Stimulated activated CD8-positive, alpha-beta memory T cell treated with anti-CD3 and anti-CD28 coated beads, Interleukin-15, amount 100 ng/mL, for 1 hour (primary cell): ENCODE measurements around the gene SUCLG2.

Experiments used
- DNase-seq: peaks from one replicate; pipeline ENCODE4 v3.0.0-alpha.2; 2020; ENCODE audit warnings: low read depth

SUCLG2 gene

DNA sequence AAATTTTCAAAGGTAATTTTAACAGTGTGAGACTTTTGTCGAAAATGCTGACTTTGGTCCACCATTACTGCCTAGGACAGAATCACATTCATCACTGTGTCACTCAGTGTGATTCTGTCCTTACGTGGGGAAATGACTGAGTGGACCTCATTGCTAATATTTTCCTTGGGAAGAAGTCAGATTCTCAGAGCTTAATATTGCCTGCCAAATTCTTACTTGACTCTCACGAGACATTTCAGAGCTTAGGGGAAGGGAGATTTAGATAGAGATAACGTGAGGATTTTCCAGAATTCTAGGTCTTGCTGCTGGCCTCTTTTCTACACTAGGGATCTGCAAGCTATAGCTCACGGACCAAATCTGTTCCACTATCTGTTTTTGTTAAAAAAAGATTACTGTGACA, 270.4 kb downstream of the SUCLG2 start:
- DNase-seq, result no peak

DNA sequence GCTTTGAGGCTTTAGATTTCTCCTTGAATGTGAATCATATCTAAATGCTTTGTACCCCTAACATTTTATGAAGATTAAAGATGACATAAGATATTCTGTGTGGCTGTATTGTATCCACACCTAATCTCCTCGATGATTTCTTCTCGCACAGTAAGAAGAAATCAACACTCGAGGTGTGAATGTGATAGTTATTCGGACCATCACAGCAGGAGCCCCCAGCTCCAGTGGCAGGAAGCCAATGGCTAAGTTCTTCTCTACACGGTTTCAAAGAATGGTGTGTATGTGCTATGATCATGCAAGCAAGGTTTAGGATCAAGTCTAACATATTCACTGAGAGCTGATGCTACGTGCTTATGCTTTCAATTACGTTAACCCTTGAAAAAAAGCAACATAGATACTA, 271.0 kb downstream of the SUCLG2 start:
- DNase-seq, result no peak

DNA sequence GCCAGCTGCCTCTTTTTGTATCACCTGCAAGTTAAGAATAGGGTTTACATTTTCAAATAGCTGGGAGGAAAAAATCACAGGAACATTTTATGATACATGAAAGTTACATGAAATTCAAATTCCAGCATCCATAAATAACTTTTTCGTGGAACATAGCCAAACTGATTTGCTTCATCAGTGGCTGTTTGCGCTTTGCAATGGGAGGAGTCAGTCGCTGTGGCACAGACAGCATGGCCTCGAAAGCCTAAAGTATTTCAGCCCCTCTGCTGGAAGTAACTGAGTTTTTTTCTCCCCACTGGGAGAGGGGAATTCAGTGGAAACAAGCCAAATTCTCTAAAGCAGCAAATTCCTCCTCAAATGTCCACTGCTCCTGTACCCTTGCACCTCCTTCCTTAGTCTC, 271.9 kb downstream of the SUCLG2 start:
- no peak for DNase-seq

DNA sequence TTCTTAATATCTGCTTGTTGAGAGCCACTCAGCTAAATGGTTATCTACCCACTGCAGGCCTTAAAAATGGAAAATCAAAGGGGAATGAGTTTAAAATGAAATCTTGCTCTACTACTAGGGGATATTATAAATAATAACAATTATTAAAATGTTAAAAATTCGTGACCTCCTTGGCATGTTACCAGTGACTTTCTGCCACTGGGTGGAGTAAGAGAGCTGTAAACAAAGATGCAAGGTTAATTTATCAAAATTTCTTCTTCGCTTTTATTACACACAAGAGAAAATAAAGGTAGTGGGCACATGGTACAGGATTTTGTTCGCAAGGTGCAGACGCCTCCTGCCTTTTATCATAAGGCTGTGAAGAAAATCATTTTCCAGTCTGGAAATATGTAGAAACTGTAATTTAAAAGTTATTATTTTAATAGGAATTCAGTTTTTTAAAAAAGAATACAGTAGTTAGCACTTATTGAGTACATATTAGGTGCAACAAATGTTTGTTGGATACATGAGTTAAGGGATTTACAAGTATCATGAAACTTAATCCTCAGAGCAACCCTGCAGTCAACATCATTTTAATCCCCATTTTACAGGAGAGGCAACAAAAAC, 272.6 kb downstream of the SUCLG2 start:
- no peak for DNase-seq

DNA sequence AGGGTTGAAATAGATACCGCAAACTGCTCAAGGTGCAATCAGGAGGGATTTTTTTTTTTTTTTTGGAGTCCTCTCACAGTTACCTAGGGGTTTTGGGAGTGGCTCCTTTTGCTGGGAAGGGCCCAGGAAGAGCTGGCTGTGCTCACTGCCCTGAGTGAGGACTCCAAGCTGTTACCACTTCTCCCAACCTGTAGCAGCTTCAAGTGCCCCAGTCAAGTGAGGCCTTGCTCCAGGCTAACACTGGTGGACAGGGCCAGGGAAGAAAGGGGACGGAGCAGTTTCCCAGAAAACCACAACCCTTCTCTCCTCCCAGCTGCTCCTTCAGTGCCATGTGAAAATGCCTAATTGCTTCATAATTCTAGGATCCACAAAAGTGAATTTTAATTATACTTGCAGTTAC, 274.3 kb downstream of the SUCLG2 start:
- DNase-seq, result no peak

DNA sequence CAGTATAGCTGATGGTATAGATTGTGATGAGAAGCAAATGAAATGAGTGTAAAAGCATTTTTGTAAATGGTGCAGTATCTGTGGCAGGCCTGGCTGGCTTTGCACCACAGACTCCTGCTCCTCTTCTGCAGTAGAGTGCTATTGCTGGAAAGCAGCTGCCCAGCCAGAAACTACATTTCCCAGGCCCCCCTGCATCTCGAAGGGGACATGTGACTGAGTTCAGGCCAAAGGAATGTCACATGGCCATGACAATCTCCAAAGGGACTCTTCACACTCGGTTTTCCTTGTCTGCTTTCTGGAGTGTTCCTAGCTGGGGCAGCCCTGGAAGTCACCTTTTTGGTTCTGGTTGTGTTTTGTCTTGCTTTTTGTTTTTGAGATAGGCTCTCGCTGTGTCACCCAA, 277.1 kb downstream of the SUCLG2 start:
- DNase-seq, result no peak

DNA sequence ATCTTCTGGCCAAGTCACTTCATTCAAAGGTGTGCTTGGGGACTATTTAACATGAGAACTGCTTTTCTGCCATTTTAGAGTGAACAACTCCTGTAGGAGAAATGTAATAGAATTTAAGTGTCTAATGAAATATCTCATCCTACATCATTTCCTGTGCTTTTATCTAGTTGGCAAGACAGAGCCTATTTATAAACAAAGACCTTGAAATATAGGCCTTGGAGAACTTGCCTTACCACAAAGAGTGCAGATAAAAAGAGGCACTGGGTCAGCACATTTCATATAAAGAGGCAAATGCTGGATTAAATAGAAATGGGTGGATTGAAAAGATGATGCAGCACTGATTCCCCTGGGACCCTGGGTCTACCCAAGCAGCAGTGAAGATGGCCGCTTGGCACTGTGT, 278.0 kb downstream of the SUCLG2 start:
- no peak for DNase-seq

DNA sequence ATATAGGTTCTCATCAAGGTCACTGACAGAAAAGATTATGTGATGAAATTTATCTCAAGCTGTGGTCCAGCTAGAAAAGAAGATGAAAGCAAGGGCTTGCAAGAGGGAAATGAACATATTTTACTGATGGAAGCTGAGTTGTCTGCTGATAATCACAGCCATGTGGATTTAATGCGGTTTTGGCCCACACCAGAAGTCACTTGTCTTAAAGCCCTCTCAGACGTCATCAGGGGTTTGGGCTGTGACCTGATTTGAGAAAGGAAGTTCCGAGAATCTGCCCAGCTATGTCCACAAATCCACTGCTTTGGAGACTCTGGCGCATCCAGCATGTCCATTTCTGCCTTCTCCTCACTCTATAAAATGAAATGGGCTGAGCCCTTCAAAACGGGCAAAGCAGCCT, 278.4 kb downstream of the SUCLG2 start:
- no peak for DNase-seq

DNA sequence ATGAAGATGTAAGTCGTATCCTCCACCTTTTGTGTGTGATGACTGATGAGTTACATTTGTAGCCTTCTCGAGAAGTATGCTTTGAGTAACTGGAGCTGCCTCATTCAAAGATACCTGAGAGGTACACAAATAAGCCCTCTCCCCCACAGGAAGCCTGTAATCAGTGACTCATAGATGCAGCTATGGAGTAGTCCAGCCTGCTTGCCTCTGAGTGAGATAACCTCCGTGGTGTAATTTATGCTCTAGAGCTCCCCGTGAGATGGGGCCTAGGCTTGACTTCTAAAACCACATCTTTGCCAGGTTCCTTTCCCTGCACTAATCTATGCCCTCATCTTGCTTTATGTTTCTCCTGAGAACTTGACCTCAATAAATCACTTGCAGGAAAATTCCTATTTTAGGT, 291.7 kb downstream of the SUCLG2 start:
- DNase-seq, result no peak

DNA sequence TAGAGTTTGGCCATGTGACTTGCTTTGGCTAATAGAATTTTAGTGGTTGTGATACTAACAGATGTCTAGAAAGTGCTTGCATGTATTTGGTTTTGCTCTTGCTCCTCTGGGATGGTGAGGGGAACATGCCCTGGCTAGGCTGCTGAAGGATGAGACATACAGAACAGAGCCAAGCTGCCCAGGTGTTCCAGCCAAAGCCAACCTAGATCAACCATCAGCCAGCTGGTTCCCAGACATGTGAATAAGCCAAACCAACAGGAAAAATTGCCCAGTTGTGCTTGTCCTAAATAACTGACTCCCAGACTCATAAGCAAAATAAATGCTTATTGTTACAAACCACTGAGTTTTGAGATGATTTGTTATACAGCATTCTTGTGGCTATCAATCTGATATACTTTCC, 292.6 kb downstream of the SUCLG2 start:
- DNase-seq, result no peak

DNA sequence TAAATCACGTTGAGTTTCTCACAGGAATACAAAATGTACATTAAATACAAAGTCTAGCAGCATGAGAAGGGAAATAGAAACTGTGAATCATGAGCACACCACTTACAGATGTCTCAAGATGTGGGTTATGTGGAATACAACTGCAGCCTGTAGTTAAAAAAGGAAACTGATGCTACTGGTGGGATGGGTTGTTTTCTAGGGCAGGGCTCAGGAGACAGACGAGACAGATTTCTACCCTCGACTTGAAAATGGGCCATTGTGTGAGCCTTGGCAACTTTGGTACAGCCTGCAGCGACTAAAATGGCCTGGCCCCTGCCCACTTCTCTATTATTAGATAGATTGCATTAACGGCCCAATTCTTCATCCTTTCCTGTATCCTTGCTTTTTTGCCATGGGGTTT, 293.1 kb downstream of the SUCLG2 start:
- no peak for DNase-seq

DNA sequence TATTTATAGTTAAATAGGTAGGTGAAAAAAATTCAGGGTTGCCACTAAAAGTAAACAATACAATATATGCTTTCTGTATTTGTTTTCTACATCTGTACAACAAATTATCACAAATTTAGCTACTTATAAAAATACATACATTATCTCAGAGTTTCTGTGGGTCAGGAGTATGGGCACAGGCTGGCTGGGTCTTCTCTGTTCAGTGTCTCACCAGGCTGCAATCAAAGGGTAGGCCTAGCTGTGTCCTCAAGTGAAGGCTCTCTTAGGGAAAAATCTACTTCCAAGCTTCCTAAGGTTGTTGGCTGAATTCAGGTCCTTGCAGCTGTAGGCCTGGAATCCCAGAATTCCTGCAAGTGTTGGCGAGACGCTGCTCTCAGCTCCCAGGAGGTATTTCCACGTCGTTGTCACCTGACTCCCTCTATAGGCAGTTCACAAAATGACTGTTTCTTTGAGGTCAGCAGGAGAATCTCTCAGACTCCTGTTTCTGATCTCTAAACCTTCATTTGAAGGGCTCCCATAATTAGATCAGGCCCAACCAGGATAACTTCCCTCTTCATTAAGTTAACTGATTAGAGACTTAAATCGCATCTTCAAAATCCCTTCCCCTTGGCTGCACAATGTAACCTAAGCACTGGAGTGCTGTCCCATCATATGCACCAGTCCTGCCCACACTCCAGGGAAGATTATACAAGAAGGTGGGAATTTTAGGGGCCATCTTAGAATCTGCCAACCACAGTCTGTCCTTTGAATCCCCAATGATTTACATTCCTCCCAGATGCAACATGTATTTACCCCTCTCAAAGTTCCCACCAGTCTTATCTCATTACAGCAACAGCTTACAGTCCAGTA, 296.6 kb downstream of the SUCLG2 start:
- no peak for DNase-seq

DNA sequence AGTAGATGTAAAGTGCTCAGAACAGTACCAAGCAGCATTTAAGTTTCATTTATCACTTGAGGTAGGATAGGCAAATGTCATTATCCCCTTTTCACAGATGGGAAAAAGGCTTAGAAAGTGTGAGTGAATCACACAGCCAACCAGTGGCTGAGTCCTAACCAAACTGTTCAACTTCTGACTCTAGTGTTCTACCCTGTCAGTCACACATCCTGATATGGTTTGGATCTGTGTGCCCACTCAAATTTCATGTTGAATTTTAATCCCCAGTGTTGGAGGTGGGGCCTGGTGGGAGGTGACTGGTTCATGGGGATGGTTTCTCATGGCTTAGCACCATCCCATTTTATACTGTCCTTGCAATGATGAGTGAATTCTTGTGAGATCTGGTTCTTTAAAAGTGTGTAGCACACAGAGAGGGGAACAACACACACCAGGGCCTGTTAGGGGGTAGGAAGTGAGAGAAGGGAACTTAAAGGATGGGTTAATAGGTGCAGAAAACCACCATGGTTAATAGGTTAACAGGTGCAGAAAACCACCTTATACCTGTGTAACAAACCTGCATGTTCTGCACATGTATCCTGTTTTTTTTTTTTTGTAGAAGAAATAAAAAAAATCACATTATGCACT, 304.7 kb downstream of the SUCLG2 start:
- DNase-seq, result no peak

DNA sequence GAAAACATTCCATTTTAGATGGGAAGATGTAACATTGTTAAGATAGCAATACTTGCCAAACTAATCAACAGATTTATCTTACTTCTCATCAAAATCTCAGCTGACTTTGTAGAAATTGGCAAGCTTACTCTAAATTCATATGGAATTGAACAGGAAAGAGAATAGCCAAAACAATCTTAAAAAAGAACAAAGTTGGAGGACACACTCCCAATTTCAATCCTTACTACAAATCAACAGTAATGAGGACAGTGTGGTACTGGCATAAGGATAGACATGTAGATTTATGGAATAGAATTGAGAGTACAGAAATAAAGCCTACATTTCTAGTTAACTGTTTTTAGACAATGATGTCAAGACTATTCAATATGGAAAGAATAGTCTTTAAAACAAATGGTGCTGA, 308.3 kb downstream of the SUCLG2 start:
- no peak for DNase-seq

DNA sequence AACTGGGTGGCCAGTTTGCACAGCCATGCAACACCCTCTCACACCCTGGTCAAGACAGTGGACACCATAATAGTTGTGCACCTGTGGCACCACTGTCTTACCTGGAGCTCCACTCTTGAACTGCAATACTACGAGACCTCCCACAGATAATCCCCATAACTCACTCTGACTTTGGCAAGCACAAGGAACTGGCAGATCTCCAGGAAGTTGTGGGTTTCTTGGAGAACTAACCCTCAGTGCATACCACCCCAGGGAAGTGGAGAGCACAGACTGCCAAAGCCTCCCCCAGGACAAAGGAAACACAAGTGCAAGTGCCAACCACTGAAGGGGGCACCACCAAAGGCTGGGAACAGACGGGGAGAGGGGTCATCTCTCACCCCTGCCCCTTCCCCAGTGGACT, 318.6 kb downstream of the SUCLG2 start:
- DNase-seq, result no peak

DNA sequence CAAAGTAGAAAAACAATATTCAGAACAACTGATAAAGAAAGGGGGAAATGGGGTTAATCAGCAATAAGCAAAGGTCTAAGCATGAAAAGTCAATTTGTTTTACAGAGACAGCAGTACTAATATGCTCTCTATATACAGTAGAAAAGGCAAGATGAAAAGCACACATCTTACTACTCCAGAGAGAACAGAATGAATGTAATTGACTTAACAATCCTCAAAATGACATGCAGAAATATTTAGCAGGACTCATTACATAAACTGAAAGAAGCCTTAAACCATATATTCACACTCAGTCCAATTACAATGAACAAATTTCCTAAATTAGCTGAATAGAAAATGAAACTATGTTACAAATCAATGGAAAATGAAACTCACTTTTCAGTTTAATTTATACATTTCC, 319.8 kb downstream of the SUCLG2 start:
- DNase-seq, result no peak

DNA sequence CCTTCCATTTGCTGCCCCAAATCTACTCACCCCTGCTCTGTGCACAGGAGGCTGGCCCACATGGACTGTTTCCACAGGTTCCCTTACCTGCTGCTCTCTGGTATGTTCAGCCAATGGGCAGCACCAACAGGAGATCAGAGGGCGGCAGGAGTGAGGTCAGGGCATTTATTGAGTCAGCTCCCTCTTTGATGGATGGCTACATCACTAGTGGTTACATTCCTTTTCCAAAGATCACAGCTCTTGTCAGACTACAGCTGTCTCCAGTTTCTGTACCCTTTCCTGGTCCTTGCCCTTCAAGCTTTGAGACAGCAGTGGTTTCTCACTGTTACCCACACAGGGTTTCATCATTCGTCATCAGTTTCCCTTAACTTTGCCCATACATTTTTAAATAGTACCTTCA, 325.1 kb downstream of the SUCLG2 start:
- DNase-seq, result no peak

DNA sequence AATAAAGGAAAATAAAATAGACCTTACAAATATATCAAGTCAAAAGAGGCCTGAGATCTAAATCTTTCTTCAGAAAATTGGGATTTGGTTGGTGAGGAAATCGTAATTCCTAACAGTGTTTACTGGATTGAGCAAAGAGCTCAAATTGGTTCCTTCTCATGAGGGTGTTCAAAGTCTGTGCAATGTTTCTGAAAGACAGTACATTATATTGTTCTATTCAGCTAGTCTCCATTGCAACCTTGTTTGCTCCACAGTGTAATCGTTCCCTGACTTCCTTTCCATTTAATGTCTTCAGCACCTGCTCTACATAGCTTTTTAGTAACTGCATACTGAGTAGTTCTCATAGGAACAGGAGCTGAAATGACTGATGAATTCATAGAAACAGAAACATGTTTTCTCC, 326.8 kb downstream of the SUCLG2 start:
- no peak for DNase-seq

DNA sequence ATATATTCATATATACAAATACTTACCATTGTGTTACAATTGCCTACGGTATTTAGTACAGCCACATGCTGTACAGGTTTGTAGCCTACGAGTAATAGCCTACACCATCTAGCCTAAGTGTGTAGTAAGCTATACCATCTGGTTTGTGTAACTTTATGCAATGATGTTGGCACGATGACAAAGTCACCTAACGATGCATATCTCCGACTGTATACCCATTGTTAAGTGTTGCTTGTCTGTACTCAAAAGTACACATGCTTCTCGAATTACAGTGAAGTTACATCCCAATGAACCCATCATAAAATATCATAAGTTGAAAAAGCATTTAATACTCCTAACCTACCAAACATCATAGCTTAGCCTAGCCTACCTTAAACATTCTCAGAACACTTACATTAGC, 329.2 kb downstream of the SUCLG2 start:
- DNase-seq, result no peak
